NCI-H345 (cell line): ENCODE measurements around the gene ORC1.

Experiments
- DNase-seq: peaks from one replicate; lab custom pipeline; 2025; lab: John Stamatoyannopoulos, UW

Gene ORC1

GRCh38 chr1:52404116-52404974 lies at the start of gene ORC1, which contains the start of gene PRPF38A:
Gene ORC1, minus strand, starts transcription at chr1:52404423. Its CDS starts 2,200 bp downstream, at chr1:52402223.
Gene PRPF38A, plus strand, starts transcription at chr1:52404602. Its CDS starts 148 bp downstream, at chr1:52404750.
- DNase-seq: peak; percentile 99

DNA sequence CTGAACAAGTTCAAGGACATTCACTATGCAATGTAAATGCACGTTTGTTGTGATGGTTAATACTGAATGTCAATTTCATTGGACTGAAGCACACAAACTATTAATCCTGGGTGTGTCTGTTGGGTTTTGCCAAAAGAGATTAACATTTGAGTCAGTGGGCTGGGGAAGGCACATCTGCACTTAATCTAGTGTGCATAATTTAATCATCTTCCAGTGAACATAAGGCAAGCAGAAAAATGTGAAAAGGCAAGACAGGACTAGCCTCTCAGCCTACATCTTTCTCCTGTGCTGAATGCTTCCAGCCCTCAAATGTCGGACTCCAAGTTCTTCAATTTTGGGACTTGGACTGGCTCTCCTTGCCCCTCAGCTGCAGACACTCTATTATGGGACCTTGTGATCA lies 40.2 kb upstream of the ORC1 start:
- no peak for DNase-seq

GRCh38 chr1:52439976-52440375 lies 35.8 kb upstream of the ORC1 start:
- no peak for DNase-seq

DNA sequence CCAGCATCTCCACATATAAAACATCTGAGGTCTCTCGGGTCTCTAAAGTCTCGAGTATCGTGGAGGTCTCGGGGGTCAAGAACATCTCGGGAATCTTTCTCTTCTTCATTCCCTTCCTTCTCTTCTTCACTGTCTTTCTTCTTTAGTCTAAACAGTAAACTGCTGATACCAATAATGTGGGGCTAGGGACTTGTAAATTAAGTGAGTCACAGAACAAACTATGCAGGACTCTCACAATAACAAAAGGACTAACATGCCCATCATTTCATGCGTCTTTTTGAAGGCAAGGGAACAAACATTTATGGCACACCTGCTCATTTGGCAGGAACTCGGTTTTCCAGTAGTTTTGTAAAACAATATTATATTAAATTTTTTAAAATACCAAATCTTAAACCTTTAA lies 32.6 kb upstream of the ORC1 start:
- no peak for DNase-seq

DNA sequence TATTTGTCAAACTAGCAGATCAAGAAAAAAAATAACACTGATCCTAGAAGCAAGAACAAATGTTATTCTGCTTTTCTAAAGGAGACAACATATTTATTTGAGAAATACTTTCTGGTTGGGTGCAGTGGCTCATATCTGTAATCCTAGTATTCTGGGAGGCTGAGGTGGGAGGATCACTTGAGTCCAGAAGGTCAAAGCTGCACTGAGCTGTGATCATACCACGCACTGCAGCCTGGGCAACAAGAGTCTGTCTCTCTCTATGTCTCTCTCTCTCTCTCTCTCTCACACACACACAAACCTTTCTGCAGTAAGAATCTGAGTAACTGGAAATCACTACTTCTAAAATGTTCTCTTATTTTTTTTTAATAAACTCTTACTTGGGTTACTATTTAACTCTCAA lies 31.4 kb upstream of the ORC1 start:
- DNase-seq: no peak

DNA sequence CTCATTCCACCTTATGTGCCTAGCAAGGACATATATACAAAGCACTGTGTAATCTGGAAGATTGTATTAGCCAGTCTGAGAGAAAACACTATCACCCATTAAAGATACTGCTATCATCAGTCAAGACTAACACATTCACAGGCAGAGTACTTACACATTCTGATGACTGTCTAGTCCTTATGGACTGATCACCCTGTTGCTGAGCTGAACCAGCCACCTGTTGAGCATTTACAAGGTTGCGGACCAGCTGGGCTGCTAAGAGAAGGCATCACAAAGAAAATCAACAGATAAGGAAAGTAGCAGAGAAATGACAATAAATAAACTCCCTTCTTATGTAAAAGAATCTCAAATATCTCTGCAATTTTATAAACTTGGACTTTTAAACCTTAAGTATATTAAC lies 31.0 kb upstream of the ORC1 start:
- no peak for DNase-seq

DNA sequence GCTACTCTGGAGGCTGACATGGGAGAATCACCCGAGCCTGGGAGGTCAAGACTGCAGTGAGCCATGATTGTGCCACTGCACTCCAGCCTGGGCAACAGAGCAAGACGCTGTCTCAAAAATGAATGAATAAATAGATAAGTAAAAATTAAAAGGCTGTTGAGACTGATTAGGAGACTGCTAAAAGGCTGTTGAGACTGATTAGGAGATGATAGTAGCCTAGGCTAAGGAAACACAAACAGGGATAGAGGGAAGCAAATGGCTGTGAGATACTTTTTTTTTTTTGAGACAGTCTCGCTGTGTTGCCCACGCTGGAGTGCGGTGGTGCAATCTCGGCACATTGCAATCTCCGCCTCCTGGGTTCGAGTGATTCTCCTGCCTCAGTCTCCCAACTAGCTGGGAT lies 28.6 kb upstream of the ORC1 start:
- no peak for DNase-seq

GRCh38 chr1:52427152-52427551 lies 22.9 kb upstream of the ORC1 start:
- no peak for DNase-seq

GRCh38 chr1:52426371-52426770 lies 22.1 kb upstream of the ORC1 start:
- DNase-seq: no peak

GRCh38 chr1:52424813-52425212 lies 20.6 kb upstream of the ORC1 start:
- no peak for DNase-seq

DNA sequence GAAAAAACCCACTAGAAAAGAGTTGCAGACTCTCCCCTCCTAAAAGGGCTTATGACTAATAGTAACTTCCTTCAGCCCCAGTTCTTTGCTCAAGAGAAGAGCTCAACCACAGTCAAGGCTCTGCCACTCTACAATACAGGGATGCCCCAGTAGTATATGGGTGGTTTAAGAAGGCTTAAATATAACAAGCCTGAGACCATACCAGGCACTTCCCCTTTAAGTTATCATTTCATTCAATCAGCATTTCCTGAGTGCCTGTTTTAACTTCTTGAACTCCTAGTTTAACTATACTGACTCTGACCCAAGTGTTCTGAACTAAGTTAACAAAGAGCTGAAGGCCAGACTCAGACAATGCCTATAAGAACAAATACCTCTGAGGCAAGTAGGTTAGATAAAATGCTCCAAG lies 20.0 kb upstream of the ORC1 start:
- DNase-seq: no peak

- no peak for DNase-seq
These were observed 19.5 kb upstream of the ORC1 start for GRCh38 chr1:52423771-52424170.

DNA sequence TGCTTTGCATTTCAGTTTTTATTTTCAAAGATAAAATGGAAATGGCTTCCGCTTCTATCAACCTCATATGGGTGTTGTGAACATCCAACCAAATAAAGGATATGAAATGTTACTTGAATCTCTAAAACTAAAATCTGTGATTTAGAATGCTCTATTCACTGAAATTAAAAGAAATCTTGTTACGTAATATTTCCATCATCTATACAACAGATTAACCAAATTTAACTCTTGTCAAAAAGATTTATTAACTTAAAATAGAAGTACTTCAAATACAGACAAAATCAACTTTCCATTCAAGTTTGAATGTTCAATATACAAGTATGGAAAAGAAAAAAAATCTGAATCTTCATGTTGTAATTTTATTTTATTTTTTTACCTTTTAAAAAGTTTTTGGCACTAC lies 18.8 kb upstream of the ORC1 start:
- DNase-seq: no peak

DNA sequence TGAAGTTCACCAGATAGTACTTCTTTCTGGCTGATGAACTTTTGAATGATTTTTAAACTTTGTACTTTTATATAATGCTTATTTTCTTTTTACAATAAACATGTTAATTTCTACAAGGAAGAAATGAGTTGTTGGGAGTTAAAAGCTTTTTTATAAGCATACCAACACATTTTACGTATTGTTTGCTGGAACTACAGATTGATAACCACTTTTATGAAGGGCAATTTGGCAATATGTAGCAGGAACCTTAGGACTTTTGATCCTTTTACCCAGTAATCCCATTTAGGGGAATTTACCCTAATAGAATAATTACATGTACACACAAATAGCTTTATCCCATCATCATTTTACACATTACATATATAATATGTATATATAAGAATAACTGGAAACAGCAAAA lies 16.5 kb upstream of the ORC1 start:
- DNase-seq: no peak

GRCh38 chr1:52416811-52417210 lies 12.6 kb upstream of the ORC1 start:
- no peak for DNase-seq

DNA sequence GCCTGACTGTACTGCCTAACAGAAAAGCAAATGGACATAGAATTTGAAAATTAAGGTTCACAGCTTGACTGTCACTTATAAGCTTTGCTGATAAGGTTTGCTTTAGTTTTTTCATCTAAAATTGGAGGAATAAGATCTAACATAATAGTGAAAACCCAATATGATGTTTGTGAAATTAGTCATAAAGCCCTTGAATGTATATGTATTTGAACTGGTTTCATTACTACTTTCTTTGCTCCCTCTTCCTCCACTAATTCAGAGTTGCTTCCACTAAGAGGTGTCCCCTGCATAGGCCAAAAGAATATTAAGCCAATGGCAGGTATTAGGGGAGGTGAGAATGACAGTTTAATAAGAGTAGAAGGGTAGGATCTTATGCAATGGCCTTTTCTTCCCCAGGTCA lies 10.7 kb upstream of the ORC1 start:
- DNase-seq: no peak

- DNase-seq: no peak
These were observed 9.3 kb upstream of the ORC1 start for GRCh38 chr1:52413410-52413989.

DNA sequence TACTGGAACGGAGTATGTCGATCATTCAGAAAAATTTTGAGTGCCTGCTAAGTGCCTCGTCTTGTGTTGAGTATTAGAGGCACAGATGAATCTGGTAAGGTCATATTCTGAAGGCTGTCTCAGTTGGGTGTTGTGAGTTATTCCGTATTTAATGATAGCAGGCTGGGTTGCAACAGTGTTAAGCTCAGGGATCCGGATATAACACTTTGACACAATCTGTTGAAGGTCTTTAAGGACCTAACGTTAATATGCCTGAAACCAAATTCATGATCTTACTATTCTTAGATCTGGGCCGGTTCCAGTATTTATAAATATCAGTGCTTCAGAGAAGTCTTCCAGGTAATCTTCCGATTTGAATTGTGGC lies 734 bp upstream of the ORC1 start:
- no peak for DNase-seq

GRCh38 chr1:52403566-52404115 lies 582 bp downstream of the ORC1 start:
- peak; percentile 63 for DNase-seq

GRCh38 chr1:52402860-52403240 lies 1.4 kb downstream of the ORC1 start:
- DNase-seq: no peak

DNA sequence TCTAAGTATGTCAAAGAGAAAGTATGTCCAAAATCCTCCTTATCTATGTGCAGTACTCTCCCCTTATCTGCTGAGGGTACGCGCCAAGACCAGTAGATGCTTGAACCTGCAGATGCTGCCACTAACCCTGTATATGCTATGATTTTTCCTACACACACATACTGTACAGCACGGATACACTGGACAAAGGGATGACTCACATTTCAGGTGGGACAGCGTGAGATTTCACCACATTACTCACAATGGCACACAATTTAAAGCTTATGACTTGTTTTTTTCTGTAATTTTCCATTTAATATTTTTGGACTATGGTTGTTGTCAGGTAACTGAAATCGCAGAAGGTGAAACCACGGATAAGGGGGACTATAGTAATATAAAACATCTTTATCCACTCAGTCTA lies 4.1 kb downstream of the ORC1 start:
- DNase-seq: no peak

DNA sequence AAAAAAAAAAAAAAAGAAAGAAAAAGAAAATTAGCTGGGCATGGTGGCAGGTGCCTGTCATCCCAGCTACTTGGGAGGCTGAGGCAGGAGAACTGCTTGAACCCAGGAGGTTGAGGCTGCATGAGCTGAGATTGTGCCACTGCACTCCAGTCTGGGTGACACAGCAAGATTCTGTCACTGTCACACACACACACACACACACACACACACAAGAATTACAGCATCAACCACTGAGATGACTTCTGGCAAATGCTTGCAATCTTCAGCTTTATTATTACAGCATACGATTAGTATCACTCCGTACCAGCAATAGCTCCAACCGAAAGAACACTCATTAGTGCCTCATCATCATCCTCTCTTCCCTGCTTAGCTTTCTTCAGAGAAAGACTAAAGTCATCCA lies 4.6 kb downstream of the ORC1 start:
- DNase-seq: no peak

- no peak for DNase-seq
These were observed 11.0 kb downstream of the ORC1 start for GRCh38 chr1:52393174-52393573.

GRCh38 chr1:52386458-52386857 lies 17.8 kb downstream of the ORC1 start:
- no peak for DNase-seq
